HepG2 (cell line): ENCODE measurements around the gene PLEKHM2. TPM values are rescaled to one million over a fixed set of nuclear protein-coding genes. Genes with fewer than 3 reads are reported as not detected.

ENCODE experiments used
- FOXA1 ChIP-seq, 2 experiments: fragments of 450-650 bp in 1 of 2; sonication (generic) in 1 of 2; formaldehyde crosslinking in 1 of 2; IDR thresholded peaks; 2 replicates each; pipeline versions ENCODE4 v1.4.0 to v1.6.1; 2016 to 2020; ENCODE audit warnings: missing genetic modification reagents in 1 of 2
- HNRNPL ChIP-seq: fragments of 200-400 bp; formaldehyde crosslinking; IDR thresholded peaks from 2 replicates; pipeline ENCODE4 v1.6.1; 2017; ENCODE audit warnings: mild to moderate bottlenecking, low read depth, low read length
- NR2F6 ChIP-seq, 2 experiments: IDR thresholded peaks; 2 replicates each; pipeline ENCODE4 v1.6.1; 2016; ENCODE audit warnings: antibody characterized with exemption in 1 of 2, mild to moderate bottlenecking in 1 of 2
- RARA ChIP-seq: IDR thresholded peaks from 2 replicates; pipeline ENCODE4 v1.6.1; 2016; ENCODE audit warnings: missing genetic modification reagents, missing compliant biosample characterization
- ZNF670 ChIP-seq: sonication (generic); formaldehyde crosslinking; IDR thresholded peaks from 2 replicates; pipeline ENCODE4 v1.8.0; 2022; ENCODE audit warnings: mild to moderate bottlenecking, missing genetic modification reagents, borderline replicate concordance
- ZNF839 ChIP-seq: sonication (generic); formaldehyde crosslinking; IDR thresholded peaks from 2 replicates; pipeline ENCODE4 v1.4.0; 2020; ENCODE audit warnings: missing genetic modification reagents, mild to moderate bottlenecking, borderline replicate concordance
- ZZZ3 ChIP-seq: sonication (generic); formaldehyde crosslinking; IDR thresholded peaks from 2 replicates; pipeline ENCODE4 v1.4.0; 2020; ENCODE audit warnings: missing genetic modification reagents, mild to moderate bottlenecking, borderline replicate concordance
- polyA plus RNA-seq, 8 experiments: library from polyadenylated mRNA; depleted of rRNA in 3 of 8; stranded (reverse) in 7 of 8; unstranded in 1 of 8; fragments of >200 nt; fragmentation: Illumina TruSeq in 4 of 8; extraction: Trizol in 4 of 8; gene quantifications; 2 replicates each; pipeline versions ENCODE4 v1.2.1 to v1.2.3, GENCODE V29; 2011 to 2016; ENCODE audit warnings: low read depth in 4 of 8, missing spikeins in 1 of 8, mixed read lengths in 1 of 8; ENCODE audit not compliant: insufficient read depth in 1 of 8
- total RNA-seq, 5 experiments: library from RNA; depleted of rRNA; stranded (reverse); fragments of >200 nt; fragmentation: Illumina TruSeq; extraction: Trizol; gene quantifications; 2 replicates each; pipeline ENCODE4 v1.2.3, GENCODE V29; 2016; ENCODE audit warnings: low read depth in 1 of 5
- TF ChIP-seq, protein P1 (sequence below): sonication (generic); formaldehyde crosslinking; IDR thresholded peaks from 2 replicates; pipeline ENCODE4 v1.4.0; 2020; ENCODE audit warnings: mild to moderate bottlenecking, missing genetic modification reagents
- TF ChIP-seq, protein P2 (sequence below): sonication (generic); formaldehyde crosslinking; IDR thresholded peaks from 2 replicates; pipeline ENCODE4 v1.4.0; 2020; ENCODE audit warnings: missing genetic modification reagents, mild to moderate bottlenecking, borderline replicate concordance
- TF ChIP-seq, protein P3 (sequence below): sonication (generic); formaldehyde crosslinking; conservative IDR thresholded peaks from 2 replicates; pipeline ENCODE4 v1.4.0; 2020; ENCODE audit warnings: mild to moderate bottlenecking, missing genetic modification reagents, moderate library complexity
- TF ChIP-seq, protein P4 (sequence below): sonication (generic); formaldehyde crosslinking; IDR thresholded peaks from 2 replicates; pipeline ENCODE4 v1.5.0; 2020; ENCODE audit warnings: mild to moderate bottlenecking, missing genetic modification reagents

The PLEKHM2 gene
- total and polyA plus RNA-seq, 2 of the 13 experiments (the other 11 are each of a cell fraction or from before 2014, with no cell fraction given), result 16.5 to 27.3 TPM

DNA sequence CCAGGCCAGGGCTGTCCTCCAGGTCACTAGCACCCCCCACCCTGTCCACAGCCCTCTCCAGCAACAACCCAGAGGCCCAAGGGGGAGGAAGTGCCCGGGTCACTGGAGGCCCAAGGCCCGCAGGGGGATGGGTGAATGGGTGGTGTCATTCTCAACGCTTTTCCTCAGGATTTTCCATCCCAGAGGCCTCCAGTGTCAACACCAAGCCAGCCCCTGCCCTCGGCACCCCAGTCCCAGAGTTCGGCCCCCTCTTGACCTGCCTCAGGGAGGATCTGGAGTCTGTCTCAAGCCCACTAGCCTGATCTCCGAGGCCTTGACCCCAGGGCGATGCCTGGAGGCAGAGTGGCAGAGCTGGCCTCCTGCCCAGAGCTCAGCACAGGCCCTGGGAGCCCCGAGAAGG, 63.3 kb downstream of the PLEKHM2 start (continued):
- TF ChIP-seq, protein P1, sequence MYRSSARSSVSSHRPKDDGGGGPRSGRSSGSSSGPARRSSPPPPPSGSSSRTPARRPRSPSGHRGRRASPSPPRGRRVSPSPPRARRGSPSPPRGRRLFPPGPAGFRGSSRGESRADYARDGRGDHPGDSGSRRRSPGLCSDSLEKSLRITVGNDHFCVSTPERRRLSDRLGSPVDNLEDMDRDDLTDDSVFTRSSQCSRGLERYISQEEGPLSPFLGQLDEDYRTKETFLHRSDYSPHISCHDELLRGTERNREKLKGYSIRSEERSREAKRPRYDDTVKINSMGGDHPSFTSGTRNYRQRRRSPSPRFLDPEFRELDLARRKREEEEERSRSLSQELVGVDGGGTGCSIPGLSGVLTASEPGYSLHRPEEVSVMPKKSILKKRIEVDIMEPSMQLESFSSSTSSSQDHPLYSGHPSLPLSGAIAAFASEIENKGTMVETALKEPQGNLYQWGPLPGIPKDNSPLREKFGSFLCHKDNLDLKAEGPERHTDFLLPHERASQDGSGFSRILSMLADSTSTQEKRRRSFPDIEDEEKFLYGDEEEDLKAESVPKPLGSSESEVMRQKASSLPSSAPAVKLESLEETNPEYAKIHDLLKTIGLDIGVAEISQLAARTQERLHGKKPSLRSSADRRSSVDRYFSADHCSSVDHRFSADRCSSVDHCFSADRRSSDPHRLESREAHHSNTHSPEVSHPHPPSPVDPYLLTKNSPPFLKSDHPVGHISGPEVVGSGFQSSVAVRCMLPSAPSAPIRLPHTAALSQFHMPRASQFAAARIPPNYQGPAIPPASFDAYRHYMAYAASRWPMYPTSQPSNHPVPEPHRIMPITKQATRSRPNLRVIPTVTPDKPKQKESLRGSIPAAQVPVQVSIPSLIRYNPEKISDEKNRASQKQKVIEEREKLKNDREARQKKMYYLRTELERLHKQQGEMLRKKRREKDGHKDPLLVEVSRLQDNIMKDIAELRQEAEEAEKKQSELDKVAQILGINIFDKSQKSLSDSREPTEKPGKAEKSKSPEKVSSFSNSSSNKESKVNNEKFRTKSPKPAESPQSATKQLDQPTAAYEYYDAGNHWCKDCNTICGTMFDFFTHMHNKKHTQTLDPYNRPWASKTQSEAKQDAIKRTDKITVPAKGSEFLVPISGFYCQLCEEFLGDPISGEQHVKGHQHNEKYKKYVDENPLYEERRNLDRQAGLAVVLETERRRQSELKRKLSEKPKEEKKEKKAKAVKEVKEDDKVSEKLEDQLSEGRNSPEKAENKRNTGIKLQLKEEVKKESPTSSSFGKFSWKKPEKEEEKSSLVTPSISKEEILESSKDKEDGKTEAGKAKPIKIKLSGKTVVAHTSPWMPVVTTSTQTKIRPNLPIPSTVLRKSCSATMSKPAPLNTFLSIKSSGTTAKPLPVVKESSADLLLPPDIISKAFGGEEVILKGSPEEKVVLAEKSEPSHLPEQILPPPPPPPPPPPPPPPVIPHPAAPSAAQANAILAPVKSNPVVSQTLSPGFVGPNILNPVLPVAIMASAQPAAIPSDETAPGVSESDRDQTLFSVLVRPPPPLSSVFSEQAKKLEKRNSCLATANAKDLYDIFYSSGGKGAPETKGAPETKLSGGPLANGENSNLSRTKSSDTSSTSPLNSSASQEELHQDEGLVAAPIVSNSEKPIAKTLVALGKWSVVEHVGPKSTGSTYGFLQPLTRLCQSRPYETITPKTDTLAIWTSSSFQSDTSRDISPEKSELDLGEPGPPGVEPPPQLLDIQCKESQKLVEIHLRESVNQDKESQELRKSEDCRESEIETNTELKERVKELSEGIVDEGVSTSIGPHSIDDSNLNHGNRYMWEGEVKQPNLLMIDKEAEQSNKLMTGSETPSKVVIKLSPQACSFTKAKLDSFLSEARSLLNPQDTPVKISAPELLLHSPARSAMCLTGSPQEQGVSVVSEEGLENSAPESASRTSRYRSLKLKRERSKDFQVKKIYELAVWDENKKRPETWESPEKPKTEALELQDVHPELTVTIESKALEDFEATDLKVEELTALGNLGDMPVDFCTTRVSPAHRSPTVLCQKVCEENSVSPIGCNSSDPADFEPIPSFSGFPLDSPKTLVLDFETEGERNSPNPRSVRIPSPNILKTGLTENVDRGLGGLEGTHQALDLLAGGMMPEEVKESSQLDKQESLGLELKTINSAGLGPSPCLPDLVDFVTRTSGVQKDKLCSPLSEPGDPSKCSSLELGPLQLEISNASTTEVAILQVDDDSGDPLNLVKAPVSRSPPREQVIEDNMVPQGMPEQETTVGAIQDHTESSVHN (CRISPR knock-in tag), result 0 out of 2 replicates have a peak, but pooled peaks have one; percentile 57
- TF ChIP-seq ZNF670 (CRISPR knock-in tag), result no peak
- TF ChIP-seq ZZZ3 (CRISPR knock-in tag), result 0 out of 2 replicates have a peak, but pooled peaks have one; percentile 37
- TF ChIP-seq, protein P2, sequence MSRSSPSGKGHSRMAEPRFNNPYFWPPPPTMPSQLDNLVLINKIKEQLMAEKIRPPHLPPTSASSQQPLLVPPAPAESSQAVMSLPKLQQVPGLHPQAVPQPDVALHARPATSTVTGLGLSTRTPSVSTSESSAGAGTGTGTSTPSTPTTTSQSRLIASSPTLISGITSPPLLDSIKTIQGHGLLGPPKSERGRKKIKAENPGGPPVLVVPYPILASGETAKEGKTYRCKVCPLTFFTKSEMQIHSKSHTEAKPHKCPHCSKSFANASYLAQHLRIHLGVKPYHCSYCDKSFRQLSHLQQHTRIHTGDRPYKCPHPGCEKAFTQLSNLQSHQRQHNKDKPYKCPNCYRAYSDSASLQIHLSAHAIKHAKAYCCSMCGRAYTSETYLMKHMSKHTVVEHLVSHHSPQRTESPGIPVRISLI (CRISPR knock-in tag), result peak; percentile 59; the same call in 1 of the 2 replicates
- TF ChIP-seq RARA, result peak; percentile 90
- TF ChIP-seq, protein P3, sequence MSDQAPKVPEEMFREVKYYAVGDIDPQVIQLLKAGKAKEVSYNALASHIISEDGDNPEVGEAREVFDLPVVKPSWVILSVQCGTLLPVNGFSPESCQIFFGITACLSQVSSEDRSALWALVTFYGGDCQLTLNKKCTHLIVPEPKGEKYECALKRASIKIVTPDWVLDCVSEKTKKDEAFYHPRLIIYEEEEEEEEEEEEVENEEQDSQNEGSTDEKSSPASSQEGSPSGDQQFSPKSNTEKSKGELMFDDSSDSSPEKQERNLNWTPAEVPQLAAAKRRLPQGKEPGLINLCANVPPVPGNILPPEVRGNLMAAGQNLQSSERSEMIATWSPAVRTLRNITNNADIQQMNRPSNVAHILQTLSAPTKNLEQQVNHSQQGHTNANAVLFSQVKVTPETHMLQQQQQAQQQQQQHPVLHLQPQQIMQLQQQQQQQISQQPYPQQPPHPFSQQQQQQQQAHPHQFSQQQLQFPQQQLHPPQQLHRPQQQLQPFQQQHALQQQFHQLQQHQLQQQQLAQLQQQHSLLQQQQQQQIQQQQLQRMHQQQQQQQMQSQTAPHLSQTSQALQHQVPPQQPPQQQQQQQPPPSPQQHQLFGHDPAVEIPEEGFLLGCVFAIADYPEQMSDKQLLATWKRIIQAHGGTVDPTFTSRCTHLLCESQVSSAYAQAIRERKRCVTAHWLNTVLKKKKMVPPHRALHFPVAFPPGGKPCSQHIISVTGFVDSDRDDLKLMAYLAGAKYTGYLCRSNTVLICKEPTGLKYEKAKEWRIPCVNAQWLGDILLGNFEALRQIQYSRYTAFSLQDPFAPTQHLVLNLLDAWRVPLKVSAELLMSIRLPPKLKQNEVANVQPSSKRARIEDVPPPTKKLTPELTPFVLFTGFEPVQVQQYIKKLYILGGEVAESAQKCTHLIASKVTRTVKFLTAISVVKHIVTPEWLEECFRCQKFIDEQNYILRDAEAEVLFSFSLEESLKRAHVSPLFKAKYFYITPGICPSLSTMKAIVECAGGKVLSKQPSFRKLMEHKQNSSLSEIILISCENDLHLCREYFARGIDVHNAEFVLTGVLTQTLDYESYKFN, result peak; percentile 80
- TF ChIP-seq ZNF839, result no peak
- TF ChIP-seq, protein P4, sequence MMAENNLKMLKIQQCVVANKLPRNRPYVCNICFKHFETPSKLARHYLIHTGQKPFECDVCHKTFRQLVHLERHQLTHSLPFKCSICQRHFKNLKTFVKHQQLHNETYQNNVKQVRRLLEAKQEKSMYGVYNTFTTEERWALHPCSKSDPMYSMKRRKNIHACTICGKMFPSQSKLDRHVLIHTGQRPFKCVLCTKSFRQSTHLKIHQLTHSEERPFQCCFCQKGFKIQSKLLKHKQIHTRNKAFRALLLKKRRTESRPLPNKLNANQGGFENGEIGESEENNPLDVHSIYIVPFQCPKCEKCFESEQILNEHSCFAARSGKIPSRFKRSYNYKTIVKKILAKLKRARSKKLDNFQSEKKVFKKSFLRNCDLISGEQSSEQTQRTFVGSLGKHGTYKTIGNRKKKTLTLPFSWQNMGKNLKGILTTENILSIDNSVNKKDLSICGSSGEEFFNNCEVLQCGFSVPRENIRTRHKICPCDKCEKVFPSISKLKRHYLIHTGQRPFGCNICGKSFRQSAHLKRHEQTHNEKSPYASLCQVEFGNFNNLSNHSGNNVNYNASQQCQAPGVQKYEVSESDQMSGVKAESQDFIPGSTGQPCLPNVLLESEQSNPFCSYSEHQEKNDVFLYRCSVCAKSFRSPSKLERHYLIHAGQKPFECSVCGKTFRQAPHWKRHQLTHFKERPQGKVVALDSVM, result peak; percentile 83
- TF ChIP-seq HNRNPL, result peak; percentile 54; the same call in 1 of the 2 replicates
- no peak for TF ChIP-seq FOXA1 (IDR thresholded peaks at IDR 0.05)
- TF ChIP-seq FOXA1 (CRISPR knock-in tag; IDR thresholded peaks at IDR 0.05), result peak; percentile 52
- peak; percentile 58 for TF ChIP-seq NR2F6 (IDR thresholded peaks at IDR 0.05)
- TF ChIP-seq NR2F6 (CRISPR knock-in tag; IDR thresholded peaks at IDR 0.05), result peak; percentile 83
